Skeletal muscle cell (primary cell): ENCODE measurements around the gene MUC5B.
"Not testable (repeated sequence)": the region's sequence is repeated elsewhere in the genome, so short reads cannot be mapped to it uniquely, and the experiment has no call there.

ENCODE experiments used
- DNase-seq: peaks from one replicate; pipeline ENCODE4 v3.0.0-alpha.2; 2010; ENCODE audit warnings: low read depth
- H3K4me3 ChIP-seq: 2 replicates; pipeline ENCODE4 v1.5.1; 2011; ENCODE audit warnings: low read depth, mild to moderate bottlenecking, control low read depth, low read length, moderate library complexity

The MUC5B gene

DNA sequence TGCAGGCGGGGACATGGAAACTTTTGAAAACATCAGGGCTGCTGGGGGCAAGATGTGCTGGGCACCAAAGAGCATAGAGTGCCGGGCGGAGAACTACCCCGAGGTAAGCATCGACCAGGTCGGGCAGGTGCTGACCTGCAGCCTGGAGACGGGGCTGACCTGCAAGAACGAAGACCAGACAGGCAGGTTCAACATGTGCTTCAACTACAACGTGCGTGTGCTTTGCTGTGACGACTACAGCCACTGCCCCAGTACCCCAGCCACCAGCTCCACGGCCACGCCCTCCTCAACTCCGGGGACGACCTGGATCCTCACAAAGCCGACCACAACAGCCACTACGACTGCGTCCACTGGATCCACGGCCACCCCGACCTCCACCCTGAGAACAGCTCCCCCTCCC lies 19.4 kb downstream of the MUC5B start:
- DNase-seq, result no peak
- H3K4me3 ChIP-seq, result no peak overlapping the region

DNA sequence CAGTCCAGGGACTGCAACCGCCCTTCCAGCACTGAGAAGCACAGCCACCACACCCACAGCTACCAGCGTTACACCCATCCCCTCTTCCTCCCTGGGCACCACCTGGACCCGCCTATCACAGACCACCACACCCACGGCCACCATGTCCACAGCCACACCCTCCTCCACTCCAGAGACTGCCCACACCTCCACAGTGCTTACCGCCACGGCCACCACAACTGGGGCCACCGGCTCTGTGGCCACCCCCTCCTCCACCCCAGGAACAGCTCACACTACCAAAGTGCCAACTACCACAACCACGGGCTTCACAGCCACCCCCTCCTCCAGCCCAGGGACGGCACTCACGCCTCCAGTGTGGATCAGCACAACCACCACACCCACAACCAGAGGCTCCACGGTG lies 19.9 kb downstream of the MUC5B start:
- not testable (repeated sequence) for H3K4me3 ChIP-seq, DNase-seq

DNA sequence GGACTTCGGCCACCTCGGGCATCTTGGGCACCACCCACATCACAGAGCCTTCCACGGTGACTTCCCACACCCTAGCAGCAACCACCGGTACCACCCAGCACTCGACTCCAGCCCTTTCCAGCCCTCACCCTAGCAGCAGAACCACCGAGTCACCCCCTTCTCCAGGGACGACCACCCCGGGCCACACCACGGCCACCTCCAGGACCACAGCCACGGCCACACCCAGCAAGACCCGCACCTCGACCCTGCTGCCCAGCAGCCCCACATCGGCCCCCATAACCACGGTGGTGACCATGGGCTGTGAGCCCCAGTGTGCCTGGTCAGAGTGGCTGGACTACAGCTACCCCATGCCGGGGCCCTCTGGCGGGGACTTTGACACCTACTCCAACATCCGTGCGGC lies 20.7 kb downstream of the MUC5B start:
- H3K4me3 ChIP-seq, DNase-seq: not testable (repeated sequence)

DNA sequence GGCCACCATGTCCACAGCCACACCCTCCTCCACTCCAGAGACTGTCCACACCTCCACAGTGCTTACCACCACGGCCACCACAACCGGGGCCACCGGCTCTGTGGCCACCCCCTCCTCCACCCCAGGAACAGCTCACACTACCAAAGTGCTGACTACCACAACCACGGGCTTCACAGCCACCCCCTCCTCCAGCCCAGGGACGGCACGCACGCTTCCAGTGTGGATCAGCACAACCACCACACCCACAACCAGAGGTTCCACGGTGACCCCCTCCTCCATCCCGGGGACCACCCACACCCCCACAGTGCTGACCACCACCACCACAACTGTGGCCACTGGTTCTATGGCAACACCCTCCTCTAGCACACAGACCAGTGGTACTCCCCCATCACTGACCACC lies 21.7 kb downstream of the MUC5B start:
- DNase-seq, H3K4me3 ChIP-seq: not testable (repeated sequence)

- DNase-seq, H3K4me3 ChIP-seq: not testable (repeated sequence)
Observed at GRCh38 chr11:1245717-1246116, 22.9 kb downstream of the MUC5B start.

DNA sequence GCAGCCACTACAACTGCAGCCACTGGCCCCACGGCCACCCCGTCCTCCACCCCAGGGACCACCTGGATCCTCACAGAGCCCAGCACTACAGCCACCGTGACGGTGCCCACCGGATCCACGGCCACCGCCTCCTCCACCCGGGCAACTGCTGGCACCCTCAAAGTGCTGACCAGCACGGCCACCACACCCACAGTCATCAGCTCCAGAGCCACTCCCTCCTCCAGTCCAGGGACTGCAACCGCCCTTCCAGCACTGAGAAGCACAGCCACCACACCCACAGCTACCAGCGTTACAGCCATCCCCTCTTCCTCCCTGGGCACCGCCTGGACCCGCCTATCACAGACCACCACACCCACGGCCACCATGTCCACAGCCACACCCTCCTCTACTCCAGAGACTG lies 23.4 kb downstream of the MUC5B start:
- not testable (repeated sequence) for H3K4me3 ChIP-seq, DNase-seq

DNA sequence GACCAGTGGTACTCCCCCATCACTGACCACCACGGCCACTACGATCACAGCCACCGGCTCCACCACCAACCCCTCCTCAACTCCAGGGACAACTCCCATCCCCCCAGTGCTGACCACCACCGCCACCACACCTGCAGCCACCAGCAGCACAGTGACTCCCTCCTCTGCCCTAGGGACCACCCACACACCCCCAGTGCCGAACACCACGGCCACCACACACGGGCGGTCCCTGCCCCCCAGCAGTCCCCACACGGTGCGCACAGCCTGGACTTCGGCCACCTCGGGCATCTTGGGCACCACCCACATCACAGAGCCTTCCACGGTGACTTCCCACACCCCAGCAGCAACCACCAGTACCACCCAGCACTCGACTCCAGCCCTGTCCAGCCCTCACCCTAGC lies 24.2 kb downstream of the MUC5B start:
- DNase-seq, H3K4me3 ChIP-seq: not testable (repeated sequence)

GRCh38 chr11:1248951-1249350 lies 26.1 kb downstream of the MUC5B start:
- not testable (repeated sequence) for DNase-seq, H3K4me3 ChIP-seq

DNA sequence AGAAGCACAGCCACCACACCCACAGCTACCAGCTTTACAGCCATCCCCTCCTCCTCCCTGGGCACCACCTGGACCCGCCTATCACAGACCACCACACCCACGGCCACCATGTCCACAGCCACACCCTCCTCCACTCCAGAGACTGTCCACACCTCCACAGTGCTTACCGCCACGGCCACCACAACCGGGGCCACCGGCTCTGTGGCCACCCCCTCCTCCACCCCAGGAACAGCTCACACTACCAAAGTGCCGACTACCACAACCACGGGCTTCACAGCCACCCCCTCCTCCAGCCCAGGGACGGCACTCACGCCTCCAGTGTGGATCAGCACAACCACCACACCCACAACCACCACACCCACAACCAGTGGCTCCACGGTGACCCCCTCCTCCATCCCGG lies 27.5 kb downstream of the MUC5B start:
- not testable (repeated sequence) for H3K4me3 ChIP-seq, DNase-seq

DNA sequence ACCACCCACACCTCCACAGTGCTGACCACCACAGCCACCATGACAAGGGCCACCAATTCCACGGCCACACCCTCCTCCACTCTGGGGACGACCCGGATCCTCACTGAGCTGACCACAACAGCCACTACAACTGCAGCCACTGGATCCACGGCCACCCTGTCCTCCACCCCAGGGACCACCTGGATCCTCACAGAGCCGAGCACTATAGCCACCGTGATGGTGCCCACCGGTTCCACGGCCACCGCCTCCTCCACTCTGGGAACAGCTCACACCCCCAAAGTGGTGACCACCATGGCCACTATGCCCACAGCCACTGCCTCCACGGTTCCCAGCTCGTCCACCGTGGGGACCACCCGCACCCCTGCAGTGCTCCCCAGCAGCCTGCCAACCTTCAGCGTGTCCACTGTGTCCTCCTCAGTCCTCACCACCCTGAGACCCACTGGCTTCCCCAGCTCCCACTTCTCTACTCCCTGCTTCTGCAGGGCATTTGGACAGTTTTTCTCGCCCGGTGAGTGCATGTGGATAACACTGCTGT lies 28.4 kb downstream of the MUC5B start:
- H3K4me3 ChIP-seq, result no peak overlapping the region
- DNase-seq, result no peak

GRCh38 chr11:1252371-1253102 lies 29.7 kb downstream of the MUC5B start:
- no peak overlapping the region for H3K4me3 ChIP-seq
- DNase-seq, result no peak

GRCh38 chr11:1253103-1253485 lies 30.2 kb downstream of the MUC5B start:
- no peak overlapping the region for H3K4me3 ChIP-seq

DNA sequence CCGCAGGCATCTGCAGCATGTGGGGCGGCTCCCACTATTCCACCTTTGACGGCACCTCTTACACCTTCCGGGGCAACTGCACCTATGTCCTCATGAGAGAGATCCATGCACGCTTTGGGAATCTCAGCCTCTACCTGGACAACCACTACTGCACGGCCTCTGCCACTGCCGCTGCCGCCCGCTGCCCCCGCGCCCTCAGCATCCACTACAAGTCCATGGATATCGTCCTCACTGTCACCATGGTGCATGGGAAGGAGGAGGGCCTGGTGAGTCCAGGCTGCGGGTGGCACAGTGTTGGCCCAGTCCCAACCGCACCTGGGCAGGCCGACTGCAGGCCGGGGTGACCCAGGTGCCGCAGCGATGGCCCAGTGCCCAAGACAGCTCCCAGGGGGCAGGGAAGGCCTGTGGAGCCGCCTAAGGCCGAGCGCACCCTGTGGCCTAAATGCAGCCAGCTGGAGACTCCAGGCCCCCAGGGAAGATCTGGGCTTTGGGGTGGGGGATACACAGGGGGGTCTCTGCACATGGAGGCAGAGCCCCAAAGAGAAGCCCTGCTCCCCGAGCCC lies 31.3 kb downstream of the MUC5B start:
- no peak overlapping the region for H3K4me3 ChIP-seq
- DNase-seq, result no peak

More at GRCh38 chr11:1253103-1253485, 30.2 kb downstream of the MUC5B start:
- DNase-seq, result no peak

GRCh38 chr11:1254733-1255132 lies 31.9 kb downstream of the MUC5B start:
- DNase-seq, result no peak
- no peak overlapping the region for H3K4me3 ChIP-seq

DNA sequence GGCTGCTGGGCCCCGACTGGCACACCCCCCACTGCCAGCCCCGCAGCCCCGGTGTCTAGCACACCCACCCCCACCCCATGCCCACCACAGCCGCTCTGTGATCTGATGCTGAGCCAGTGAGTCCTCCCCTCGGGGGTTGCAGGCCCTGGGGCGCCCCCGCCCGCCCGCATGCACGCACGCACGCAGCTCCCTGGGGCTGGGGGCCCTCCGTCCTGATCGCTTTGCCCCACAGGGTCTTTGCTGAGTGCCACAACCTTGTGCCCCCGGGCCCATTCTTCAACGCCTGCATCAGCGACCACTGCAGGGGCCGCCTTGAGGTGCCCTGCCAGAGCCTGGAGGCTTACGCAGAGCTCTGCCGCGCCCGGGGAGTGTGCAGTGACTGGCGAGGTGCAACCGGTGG lies 32.3 kb downstream of the MUC5B start:
- DNase-seq, result no peak
- H3K4me3 ChIP-seq, result no peak overlapping the region

DNA sequence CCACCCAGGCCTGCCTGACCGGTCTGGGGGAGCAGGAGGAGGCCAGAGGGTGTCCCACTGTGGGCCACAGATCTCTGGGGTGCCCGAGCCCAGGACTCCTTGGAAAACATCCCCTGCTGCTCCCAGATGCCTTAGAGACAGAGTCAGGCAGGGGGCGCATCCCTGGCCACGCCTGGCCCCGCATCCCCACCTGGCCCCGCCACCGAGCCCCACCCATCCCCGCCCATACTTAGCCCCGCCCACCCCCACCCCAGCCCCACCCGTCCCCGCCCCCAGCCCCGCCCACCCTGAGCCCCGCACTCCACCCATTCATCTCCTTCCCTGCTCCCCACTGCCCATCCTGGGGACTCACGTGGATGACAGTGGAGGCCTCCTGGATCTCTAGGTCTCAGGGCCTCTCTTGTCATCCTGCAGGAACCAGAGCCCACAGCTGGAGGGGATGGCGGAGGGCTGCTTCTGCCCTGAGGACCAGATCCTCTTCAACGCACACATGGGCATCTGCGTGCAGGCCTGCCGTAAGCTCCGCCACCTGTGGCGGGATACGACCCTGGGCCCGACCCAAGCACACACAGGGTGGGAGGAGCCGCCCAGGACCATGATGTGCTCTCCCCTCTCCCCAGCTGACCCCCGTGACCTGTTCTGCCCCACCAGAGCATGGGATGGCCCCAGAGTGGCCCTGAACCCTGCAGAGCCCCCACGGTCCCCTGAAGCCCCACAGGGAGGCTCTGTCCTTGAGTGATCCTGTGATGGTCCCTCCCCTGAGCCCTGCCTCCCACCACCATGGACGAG lies 33.6 kb downstream of the MUC5B start:
- DNase-seq, result no peak
- H3K4me3 ChIP-seq, result no peak overlapping the region

DNA sequence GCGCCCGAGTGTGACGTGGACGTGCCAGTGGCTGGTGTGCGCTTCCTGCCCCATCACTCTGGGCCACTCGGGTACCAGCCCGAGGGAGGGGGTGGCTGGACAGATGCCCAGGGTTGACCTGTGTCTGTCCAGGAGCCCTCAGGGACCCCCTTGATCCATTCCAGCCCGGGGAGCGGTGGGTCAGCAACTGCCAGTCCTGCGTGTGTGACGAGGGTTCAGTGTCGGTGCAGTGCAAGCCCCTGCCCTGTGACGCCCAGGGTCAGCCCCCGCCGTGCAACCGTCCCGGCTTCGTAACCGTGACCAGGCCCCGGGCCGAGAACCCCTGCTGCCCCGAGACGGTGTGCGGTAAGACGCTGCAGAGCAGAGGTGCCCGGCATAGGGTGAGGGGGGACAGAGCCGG lies 34.5 kb downstream of the MUC5B start:
- no peak overlapping the region for H3K4me3 ChIP-seq
- DNase-seq, result no peak

DNA sequence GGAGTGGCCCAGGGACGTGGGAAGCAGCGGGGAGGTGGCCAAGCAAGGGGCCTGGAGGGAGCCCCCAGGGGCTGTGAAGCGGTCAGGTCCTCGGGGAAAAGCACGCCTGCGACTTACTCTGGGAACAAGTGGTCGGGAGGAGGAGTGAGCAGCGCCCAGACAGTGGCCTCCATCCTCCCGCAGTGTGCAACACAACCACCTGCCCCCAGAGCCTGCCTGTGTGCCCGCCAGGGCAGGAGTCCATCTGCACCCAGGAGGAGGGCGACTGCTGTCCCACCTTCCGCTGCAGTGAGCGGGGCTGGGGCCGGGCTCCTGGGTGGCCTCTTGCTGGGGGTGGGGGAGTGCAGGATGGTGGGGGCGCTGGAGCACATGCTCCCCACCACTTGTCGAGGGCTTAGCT lies 35.0 kb downstream of the MUC5B start:
- H3K4me3 ChIP-seq, result no peak overlapping the region
- no peak for DNase-seq

GRCh38 chr11:1258401-1259075 lies 35.7 kb downstream of the MUC5B start:
- no peak for DNase-seq
- H3K4me3 ChIP-seq, result no peak overlapping the region

DNA sequence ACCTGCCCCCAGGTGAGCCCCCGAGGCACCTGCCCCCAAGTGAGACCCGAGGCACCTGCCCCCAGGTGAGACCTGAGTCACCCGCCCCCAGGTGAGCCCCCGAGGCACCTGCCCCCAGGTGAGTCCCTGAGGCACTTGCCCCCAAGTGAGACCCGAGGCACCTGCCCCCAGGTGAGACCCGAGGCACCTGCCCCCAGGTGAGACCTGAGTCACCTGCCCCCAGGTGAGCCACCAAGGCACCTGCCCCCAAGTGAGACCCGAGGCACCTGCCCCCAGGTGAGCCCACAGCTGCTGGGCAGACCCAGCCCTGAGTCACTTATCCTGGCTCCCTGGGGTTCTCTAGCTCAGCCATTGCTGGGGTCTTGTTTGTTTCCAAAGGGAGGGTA lies 36.2 kb downstream of the MUC5B start:
- no peak overlapping the region for H3K4me3 ChIP-seq
- DNase-seq, result no peak
